HepG2 (cell line): ENCODE results near the gene TALDO1. TPM values are rescaled to one million over a fixed set of nuclear protein-coding genes. Genes with fewer than 3 reads are reported as not detected.

Experiments
- MBNL3 ChIP-seq: fragments of 250-450 bp; sonication (Bioruptor Pico); conservative IDR thresholded peaks from 2 replicates; pipeline ENCODE4 v1.8.0; 2022; ENCODE audit warnings: mild to moderate bottlenecking, inconsistent platforms
- NCOA2 ChIP-seq: sonication (generic); formaldehyde crosslinking; IDR thresholded peaks from 2 replicates; pipeline ENCODE4 v1.8.0; 2022; ENCODE audit warnings: inconsistent platforms
- NFKB2 ChIP-seq: sonication (generic); formaldehyde crosslinking; IDR thresholded peaks from 2 replicates; pipeline ENCODE4 v1.4.0; 2020; ENCODE audit warnings: missing genetic modification reagents, borderline replicate concordance
- SNAPC2 ChIP-seq: sonication (generic); formaldehyde crosslinking; IDR thresholded peaks from 2 replicates; pipeline ENCODE4 v1.8.1; 2022; ENCODE audit warnings: mild to moderate bottlenecking, missing genetic modification reagents
- SPEN ChIP-seq: sonication (generic); formaldehyde crosslinking; IDR thresholded peaks from 2 replicates; pipeline ENCODE4 v1.5.1; 2020; ENCODE audit warnings: low read depth, mild to moderate bottlenecking, missing genetic modification reagents
- TAF1 ChIP-seq: sonication (generic); formaldehyde crosslinking; IDR thresholded peaks from 2 replicates; pipeline ENCODE4 v1.4.0; 2020; ENCODE audit warnings: missing genetic modification reagents
- TBX3 ChIP-seq: fragments of 450-650 bp; IDR thresholded peaks from 2 replicates; pipeline ENCODE4 v1.6.1; 2017; ENCODE audit warnings: antibody characterized with exemption, mild to moderate bottlenecking, inconsistent platforms, borderline replicate concordance
- ZBTB20 ChIP-seq: sonication (generic); formaldehyde crosslinking; IDR thresholded peaks from 2 replicates; pipeline ENCODE4 v1.8.1; 2023; ENCODE audit warnings: missing genetic modification reagents, low read depth, mild to moderate bottlenecking, borderline replicate concordance
- ZNF333 ChIP-seq: sonication (generic); formaldehyde crosslinking; IDR thresholded peaks from 2 replicates; pipeline ENCODE4 v1.4.0; 2020; ENCODE audit warnings: mild to moderate bottlenecking, missing genetic modification reagents, borderline replicate concordance
- ZNF556 ChIP-seq: sonication (generic); formaldehyde crosslinking; IDR thresholded peaks from 2 replicates; pipeline ENCODE4 v1.4.0; 2020; ENCODE audit warnings: mild to moderate bottlenecking, missing genetic modification reagents, borderline replicate concordance
- ZNF713 ChIP-seq: sonication (generic); formaldehyde crosslinking; IDR thresholded peaks from 2 replicates; pipeline ENCODE4 v1.4.0; 2020; ENCODE audit warnings: mild to moderate bottlenecking, missing genetic modification reagents
- polyA plus RNA-seq, 8 experiments: library from polyadenylated mRNA; depleted of rRNA in 3 of 8; stranded (reverse) in 7 of 8; unstranded in 1 of 8; fragments of >200 nt; fragmentation: Illumina TruSeq in 4 of 8; extraction: Trizol in 4 of 8; gene quantifications; 2 replicates each; pipeline versions ENCODE4 v1.2.1 to v1.2.3, GENCODE V29; 2011 to 2016; ENCODE audit warnings: low read depth in 4 of 8, missing spikeins in 1 of 8, mixed read lengths in 1 of 8; ENCODE audit not compliant: insufficient read depth in 1 of 8
- total RNA-seq, 5 experiments: library from RNA; depleted of rRNA; stranded (reverse); fragments of >200 nt; fragmentation: Illumina TruSeq; extraction: Trizol; gene quantifications; 2 replicates each; pipeline ENCODE4 v1.2.3, GENCODE V29; 2016; ENCODE audit warnings: low read depth in 1 of 5
- TF ChIP-seq, protein P1 (sequence below), 2 experiments: sonication (generic) in 1 of 2; formaldehyde crosslinking in 1 of 2; IDR thresholded peaks; 2 replicates each; pipeline versions ENCODE4 v1.5.1 to v1.6.1; 2011 to 2020; ENCODE audit warnings: borderline replicate concordance in 1 of 2, low read depth in 1 of 2, low read length in 1 of 2, mild to moderate bottlenecking in 1 of 2, missing genetic modification reagents in 1 of 2, moderate library complexity in 1 of 2
- TF ChIP-seq, protein P2 (sequence below): fragments of 450-650 bp; IDR thresholded peaks from 2 replicates; pipeline ENCODE4 v1.6.1; 2017; ENCODE audit warnings: mild to moderate bottlenecking
- TF ChIP-seq, protein P3 (sequence below): sonication (generic); formaldehyde crosslinking; IDR thresholded peaks from 2 replicates; pipeline ENCODE4 v1.5.0; 2020; ENCODE audit warnings: missing genetic modification reagents
- TF ChIP-seq, protein P4 (sequence below): sonication (generic); formaldehyde crosslinking; IDR thresholded peaks from 2 replicates; pipeline ENCODE4 v1.9.0; 2021; ENCODE audit warnings: missing genetic modification reagents, mild to moderate bottlenecking, borderline replicate concordance
- TF ChIP-seq, protein P5 (sequence below): sonication (generic); formaldehyde crosslinking; IDR thresholded peaks from 2 replicates; pipeline ENCODE4 v1.4.0; 2020; ENCODE audit warnings: low read depth, missing genetic modification reagents

The TALDO1 gene
- total and polyA plus RNA-seq, 2 of the 13 experiments (the other 11 are each of a cell fraction or from before 2014, with no cell fraction given): 107 to 240 TPM

DNA sequence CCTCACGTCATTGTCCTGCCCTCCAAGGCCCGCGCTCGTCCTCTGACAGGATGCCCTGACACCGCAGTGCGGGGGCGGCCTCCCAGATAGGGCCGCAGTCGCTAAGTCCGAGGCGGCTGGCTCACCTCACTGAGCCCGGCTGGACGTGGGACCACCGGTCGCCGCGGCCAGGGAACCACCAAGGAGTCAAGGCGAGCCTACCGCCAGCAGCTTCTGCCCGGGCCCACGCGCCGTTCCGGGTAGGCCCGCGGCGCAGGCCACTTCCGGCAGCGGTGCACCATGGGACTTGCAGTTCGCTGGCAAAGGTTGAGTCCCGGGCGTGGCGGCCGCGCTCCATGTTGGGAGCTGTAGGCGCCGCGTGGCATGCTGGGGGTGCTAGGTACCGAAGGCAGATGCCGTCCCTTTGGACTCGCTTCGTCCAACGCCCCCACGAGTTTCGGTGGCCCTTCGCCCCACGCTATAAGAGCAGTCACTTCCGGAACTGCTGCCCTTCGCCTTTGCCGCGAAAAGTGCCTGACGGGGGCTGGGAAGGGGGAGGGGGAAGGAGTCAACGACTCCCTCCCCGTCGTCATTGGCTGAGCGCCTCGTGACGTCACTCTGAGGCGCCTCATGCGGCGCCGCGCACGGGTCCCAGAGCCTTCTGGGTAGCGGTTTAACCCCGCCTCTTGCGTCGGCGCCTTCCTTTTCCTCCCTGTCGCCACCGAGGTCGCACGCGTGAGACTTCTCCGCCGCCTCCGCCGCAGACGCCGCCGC, 62.2 kb downstream of the TALDO1 start, which contains the start of gene RPLP2 (continued):
- TF ChIP-seq, protein P1, sequence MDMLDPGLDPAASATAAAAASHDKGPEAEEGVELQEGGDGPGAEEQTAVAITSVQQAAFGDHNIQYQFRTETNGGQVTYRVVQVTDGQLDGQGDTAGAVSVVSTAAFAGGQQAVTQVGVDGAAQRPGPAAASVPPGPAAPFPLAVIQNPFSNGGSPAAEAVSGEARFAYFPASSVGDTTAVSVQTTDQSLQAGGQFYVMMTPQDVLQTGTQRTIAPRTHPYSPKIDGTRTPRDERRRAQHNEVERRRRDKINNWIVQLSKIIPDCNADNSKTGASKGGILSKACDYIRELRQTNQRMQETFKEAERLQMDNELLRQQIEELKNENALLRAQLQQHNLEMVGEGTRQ (IDR thresholded peaks at IDR 0.05; ENCODE audit: low read depth, low read length): 0 out of 2 replicates have a peak, but pooled peaks have one; percentile 5
- TF ChIP-seq, protein P1 (CRISPR knock-in tag; IDR thresholded peaks at IDR 0.05; ENCODE audit: borderline replicate concordance): no peak; the same call in 1 of the 2 replicates
- TF ChIP-seq ZNF333 (no peak), ZNF556 (CRISPR knock-in tag) (no peak; the same call in 1 of the 2 replicates), SNAPC2 (CRISPR knock-in tag) (no peak), MBNL3 (CRISPR knock-in tag) (no peak), TBX3 (peak; percentile 27), SPEN (CRISPR knock-in tag) (peak; percentile 89), TAF1 (CRISPR knock-in tag) (peak; percentile 91), NCOA2 (CRISPR knock-in tag) (peak; percentile 9; the same call in 1 of the 2 replicates), NFKB2 (CRISPR knock-in tag) (0 out of 2 replicates have a peak, but pooled peaks have one; percentile 9), ZNF713 (no peak; the same call in 1 of the 2 replicates), ZBTB20 (CRISPR knock-in tag) (peak; percentile 49; the same call in 1 of the 2 replicates)
- TF ChIP-seq, protein P2, sequence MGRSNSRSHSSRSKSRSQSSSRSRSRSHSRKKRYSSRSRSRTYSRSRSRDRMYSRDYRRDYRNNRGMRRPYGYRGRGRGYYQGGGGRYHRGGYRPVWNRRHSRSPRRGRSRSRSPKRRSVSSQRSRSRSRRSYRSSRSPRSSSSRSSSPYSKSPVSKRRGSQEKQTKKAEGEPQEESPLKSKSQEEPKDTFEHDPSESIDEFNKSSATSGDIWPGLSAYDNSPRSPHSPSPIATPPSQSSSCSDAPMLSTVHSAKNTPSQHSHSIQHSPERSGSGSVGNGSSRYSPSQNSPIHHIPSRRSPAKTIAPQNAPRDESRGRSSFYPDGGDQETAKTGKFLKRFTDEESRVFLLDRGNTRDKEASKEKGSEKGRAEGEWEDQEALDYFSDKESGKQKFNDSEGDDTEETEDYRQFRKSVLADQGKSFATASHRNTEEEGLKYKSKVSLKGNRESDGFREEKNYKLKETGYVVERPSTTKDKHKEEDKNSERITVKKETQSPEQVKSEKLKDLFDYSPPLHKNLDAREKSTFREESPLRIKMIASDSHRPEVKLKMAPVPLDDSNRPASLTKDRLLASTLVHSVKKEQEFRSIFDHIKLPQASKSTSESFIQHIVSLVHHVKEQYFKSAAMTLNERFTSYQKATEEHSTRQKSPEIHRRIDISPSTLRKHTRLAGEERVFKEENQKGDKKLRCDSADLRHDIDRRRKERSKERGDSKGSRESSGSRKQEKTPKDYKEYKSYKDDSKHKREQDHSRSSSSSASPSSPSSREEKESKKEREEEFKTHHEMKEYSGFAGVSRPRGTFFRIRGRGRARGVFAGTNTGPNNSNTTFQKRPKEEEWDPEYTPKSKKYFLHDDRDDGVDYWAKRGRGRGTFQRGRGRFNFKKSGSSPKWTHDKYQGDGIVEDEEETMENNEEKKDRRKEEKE: no peak
- TF ChIP-seq, protein P3, sequence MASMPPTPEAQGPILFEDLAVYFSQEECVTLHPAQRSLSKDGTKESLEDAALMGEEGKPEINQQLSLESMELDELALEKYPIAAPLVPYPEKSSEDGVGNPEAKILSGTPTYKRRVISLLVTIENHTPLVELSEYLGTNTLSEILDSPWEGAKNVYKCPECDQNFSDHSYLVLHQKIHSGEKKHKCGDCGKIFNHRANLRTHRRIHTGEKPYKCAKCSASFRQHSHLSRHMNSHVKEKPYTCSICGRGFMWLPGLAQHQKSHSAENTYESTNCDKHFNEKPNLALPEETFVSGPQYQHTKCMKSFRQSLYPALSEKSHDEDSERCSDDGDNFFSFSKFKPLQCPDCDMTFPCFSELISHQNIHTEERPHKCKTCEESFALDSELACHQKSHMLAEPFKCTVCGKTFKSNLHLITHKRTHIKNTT (CRISPR knock-in tag): no peak
- TF ChIP-seq, protein P4, sequence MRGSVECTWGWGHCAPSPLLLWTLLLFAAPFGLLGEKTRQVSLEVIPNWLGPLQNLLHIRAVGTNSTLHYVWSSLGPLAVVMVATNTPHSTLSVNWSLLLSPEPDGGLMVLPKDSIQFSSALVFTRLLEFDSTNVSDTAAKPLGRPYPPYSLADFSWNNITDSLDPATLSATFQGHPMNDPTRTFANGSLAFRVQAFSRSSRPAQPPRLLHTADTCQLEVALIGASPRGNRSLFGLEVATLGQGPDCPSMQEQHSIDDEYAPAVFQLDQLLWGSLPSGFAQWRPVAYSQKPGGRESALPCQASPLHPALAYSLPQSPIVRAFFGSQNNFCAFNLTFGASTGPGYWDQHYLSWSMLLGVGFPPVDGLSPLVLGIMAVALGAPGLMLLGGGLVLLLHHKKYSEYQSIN (CRISPR knock-in tag): no peak
- TF ChIP-seq, protein P5, sequence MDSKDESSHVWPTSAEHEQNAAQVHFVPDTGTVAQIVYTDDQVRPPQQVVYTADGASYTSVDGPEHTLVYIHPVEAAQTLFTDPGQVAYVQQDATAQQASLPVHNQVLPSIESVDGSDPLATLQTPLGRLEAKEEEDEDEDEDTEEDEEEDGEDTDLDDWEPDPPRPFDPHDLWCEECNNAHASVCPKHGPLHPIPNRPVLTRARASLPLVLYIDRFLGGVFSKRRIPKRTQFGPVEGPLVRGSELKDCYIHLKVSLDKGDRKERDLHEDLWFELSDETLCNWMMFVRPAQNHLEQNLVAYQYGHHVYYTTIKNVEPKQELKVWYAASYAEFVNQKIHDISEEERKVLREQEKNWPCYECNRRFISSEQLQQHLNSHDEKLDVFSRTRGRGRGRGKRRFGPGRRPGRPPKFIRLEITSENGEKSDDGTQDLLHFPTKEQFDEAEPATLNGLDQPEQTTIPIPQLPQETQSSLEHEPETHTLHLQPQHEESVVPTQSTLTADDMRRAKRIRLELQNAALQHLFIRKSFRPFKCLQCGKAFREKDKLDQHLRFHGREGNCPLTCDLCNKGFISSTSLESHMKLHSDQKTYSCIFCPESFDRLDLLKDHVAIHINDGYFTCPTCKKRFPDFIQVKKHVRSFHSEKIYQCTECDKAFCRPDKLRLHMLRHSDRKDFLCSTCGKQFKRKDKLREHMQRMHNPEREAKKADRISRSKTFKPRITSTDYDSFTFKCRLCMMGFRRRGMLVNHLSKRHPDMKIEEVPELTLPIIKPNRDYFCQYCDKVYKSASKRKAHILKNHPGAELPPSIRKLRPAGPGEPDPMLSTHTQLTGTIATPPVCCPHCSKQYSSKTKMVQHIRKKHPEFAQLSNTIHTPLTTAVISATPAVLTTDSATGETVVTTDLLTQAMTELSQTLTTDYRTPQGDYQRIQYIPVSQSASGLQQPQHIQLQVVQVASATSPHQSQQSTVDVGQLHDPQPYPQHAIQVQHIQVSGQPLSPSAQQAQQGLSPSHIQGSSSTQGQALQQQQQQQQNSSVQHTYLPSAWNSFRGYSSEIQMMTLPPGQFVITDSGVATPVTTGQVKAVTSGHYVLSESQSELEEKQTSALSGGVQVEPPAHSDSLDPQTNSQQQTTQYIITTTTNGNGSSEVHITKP (CRISPR knock-in tag): peak; percentile 40; the same call in 1 of the 2 replicates
